AG10803 (cell line): ENCODE measurements around the gene MZB1.

Experiments
- DNase-seq: peaks from one replicate; pipeline ENCODE4 v3.0.0; 2010; ENCODE audit warnings: low read depth
- H3K4me3 ChIP-seq: 2 replicates; pipeline ENCODE4 v1.5.1; 2011; ENCODE audit warnings: mild to moderate bottlenecking, low read length, control low read depth
- CTCF ChIP-seq: conservative IDR thresholded peaks from 2 replicates; pipeline ENCODE4 v1.5.1; 2011; ENCODE audit warnings: mild to moderate bottlenecking, low read length, control low read depth, inconsistent platforms

Gene MZB1

GRCh38 chr5:139395844-139396640 is 6.3 kb upstream of the MZB1 start:
- H3K4me3 ChIP-seq = no peak overlapping the region
- TF ChIP-seq CTCF = no peak; the same call in 1 of the 2 replicates
- DNase-seq = no peak

- H3K4me3 ChIP-seq = peak within 1 kb of the TSS; percentile 49
- TF ChIP-seq CTCF = no peak
- no peak for DNase-seq
These were observed 5.2 kb upstream of the MZB1 start, which contains the start of gene PROB1 for GRCh38 chr5:139394654-139395566. Gene PROB1, minus strand, starts transcription at chr5:139395104. Its CDS starts 23 bp downstream, at chr5:139395081.

- no peak for DNase-seq
- H3K4me3 ChIP-seq = peak overlapping the region; percentile 49
- peak; percentile 22; the same call in 1 of the 2 replicates for TF ChIP-seq CTCF
These were observed 4.5 kb upstream of the MZB1 start for GRCh38 chr5:139394123-139394653.

GRCh38 chr5:139393497-139394122 is 3.9 kb upstream of the MZB1 start:
- TF ChIP-seq CTCF = no peak
- H3K4me3 ChIP-seq = peak overlapping the region; percentile 49
- no peak for DNase-seq

- no peak for DNase-seq
- peak overlapping the region; percentile 49 for H3K4me3 ChIP-seq
- peak; percentile 48 for TF ChIP-seq CTCF
These were observed 3.2 kb upstream of the MZB1 start for GRCh38 chr5:139392678-139393496.

- no peak overlapping the region; the same call in 1 of the 2 replicates for H3K4me3 ChIP-seq
- TF ChIP-seq CTCF = no peak
- DNase-seq = no peak
These were observed 2.6 kb upstream of the MZB1 start for GRCh38 chr5:139392324-139392677.
